ENCODE results near the gene DARS2.
"Not testable (repeated sequence)": the region's sequence is repeated elsewhere in the genome, so short reads cannot be mapped to it uniquely, and the experiment has no call there.

DARS2 gene

GRCh38 chr1:173857363-173857917 lies 33.0 kb downstream of the DARS2 start:
- DNase-seq = peak; percentile 40
- TF ChIP-seq CTCF (IDR thresholded peaks at IDR 0.05; ENCODE audit: low read depth, low read length, missing control alignments) = no peak
- Histone ChIP-seq H3K4me3 (ENCODE audit: low read depth, low read length) (no peak overlapping the region), H3K36me3 (replicated peaks) (peaks cover 22% of the 10 kb centered on the region), H3K27ac (peak overlapping the region; percentile 28), H3K27me3 (replicated peaks) (no peaks in the 10 kb centered on the region)
- in situ Hi-C loops (cut with HindIII; ENCODE audit: low pct_ligation_motif_present, low sequenced_read_pairs) = no loop called here

GRCh38 chr1:173859547-173859946 lies 35.1 kb downstream of the DARS2 start:
- in situ Hi-C loops (cut with HindIII; ENCODE audit: low pct_ligation_motif_present, low sequenced_read_pairs); H3K4me3 ChIP-seq (ENCODE audit: low read depth, low read length); DNase-seq; H3K27me3 ChIP-seq (replicated peaks); H3K27ac ChIP-seq: not testable (repeated sequence)
- H3K36me3 ChIP-seq (replicated peaks) = peaks cover 43% of the 10 kb centered on the region

GRCh38 chr1:173860065-173860464 lies 35.6 kb downstream of the DARS2 start:
- in situ Hi-C loops (cut with HindIII; ENCODE audit: low pct_ligation_motif_present, low sequenced_read_pairs) = no loop called here
- H3K4me3 ChIP-seq (ENCODE audit: low read depth, low read length) = no peak overlapping the region

GRCh38 chr1:173861731-173862145 lies 37.3 kb downstream of the DARS2 start:
- in situ Hi-C loops (cut with HindIII; ENCODE audit: low pct_ligation_motif_present, low sequenced_read_pairs) = no loop called here
- Histone ChIP-seq H3K27ac (no peak overlapping the region), H3K36me3 (replicated peaks) (peaks cover 58% of the 10 kb centered on the region), H3K4me3 (ENCODE audit: low read depth, low read length) (no peak overlapping the region), H3K27me3 (replicated peaks) (no peaks in the 10 kb centered on the region)
- DNase-seq = no peak
- TF ChIP-seq CTCF (IDR thresholded peaks at IDR 0.05; ENCODE audit: low read depth, low read length, missing control alignments) = no peak

More at GRCh38 chr1:173860065-173860464, 35.6 kb downstream of the DARS2 start:
- Histone ChIP-seq H3K27ac (no peak overlapping the region), H3K27me3 (replicated peaks) (no peaks in the 10 kb centered on the region), H3K36me3 (replicated peaks) (peaks cover 49% of the 10 kb centered on the region)
- TF ChIP-seq CTCF (IDR thresholded peaks at IDR 0.05; ENCODE audit: low read depth, low read length, missing control alignments) = no peak
- no peak for DNase-seq

- peaks cover 61% of the 10 kb centered on the region for H3K36me3 ChIP-seq (replicated peaks)
- H3K4me3 ChIP-seq (ENCODE audit: low read depth, low read length); in situ Hi-C loops (cut with HindIII; ENCODE audit: low pct_ligation_motif_present, low sequenced_read_pairs); H3K27me3 ChIP-seq (replicated peaks); DNase-seq; H3K27ac ChIP-seq: not testable (repeated sequence)
Measured at GRCh38 chr1:173862146-173862768, 37.8 kb downstream of the DARS2 start.

- DNase-seq = no peak
- Histone ChIP-seq H3K27me3 (replicated peaks) (no peaks in the 10 kb centered on the region), H3K36me3 (replicated peaks) (peaks cover 59% of the 10 kb centered on the region), H3K4me3 (ENCODE audit: low read depth, low read length) (no peak overlapping the region), H3K27ac (no peak overlapping the region)
- in situ Hi-C loops (cut with HindIII; ENCODE audit: low pct_ligation_motif_present, low sequenced_read_pairs) = no loop called here
- TF ChIP-seq CTCF (IDR thresholded peaks at IDR 0.05; ENCODE audit: low read depth, low read length, missing control alignments) = no peak
Measured at GRCh38 chr1:173862769-173863223, 38.3 kb downstream of the DARS2 start.
